DND-41 (cell line): ENCODE measurements around the gene DEK.

Source experiments
- ATAC-seq: fragments of 200-7000 bp; cut with Tn5 transposase; 3 replicates; pipeline ENCODE4 v1.9.1; 2021; ENCODE audit warnings: low read depth; ENCODE audit not compliant: insufficient read depth
- DNase-seq: peaks from one replicate; pipeline ENCODE4 v3.0.0-alpha.2; 2020
- H2AFZ ChIP-seq: 2 replicates; pipeline ENCODE4 v1.6.0; 2012; ENCODE audit warnings: low read depth, low read length
- H3K27ac ChIP-seq: 2 replicates; pipeline ENCODE4 v1.5.1; 2012; ENCODE audit warnings: low read length, inconsistent platforms
- H3K27me3 ChIP-seq: fragments of 200-600 bp; sonication (generic); 2 replicates; pipeline ENCODE4 v1.6.0; 2012; ENCODE audit warnings: low read length, mild to moderate bottlenecking, inconsistent platforms; ENCODE audit not compliant: insufficient read depth, poor library complexity
- H3K36me3 ChIP-seq: 2 replicates; pipeline ENCODE4 v1.5.1; 2012; ENCODE audit warnings: low read length, inconsistent platforms; ENCODE audit not compliant: insufficient read depth
- H3K4me1 ChIP-seq: 2 replicates; pipeline ENCODE4 v1.5.1; 2012; ENCODE audit warnings: mild to moderate bottlenecking, low read length; ENCODE audit not compliant: insufficient read depth
- H3K4me2 ChIP-seq: 2 replicates; pipeline ENCODE4 v1.6.0; 2012; ENCODE audit warnings: mild to moderate bottlenecking, moderate library complexity, low read length, inconsistent platforms; ENCODE audit not compliant: insufficient read depth
- H3K4me3 ChIP-seq, 2 experiments: fragments of 200-600 bp in 1 of 2; shearing (Covaris generic) in 1 of 2; 2 replicates each; pipeline ENCODE4 v1.5.1; 2012 to 2016; ENCODE audit warnings: inconsistent platforms in 2 of 2, low read length in 2 of 2, mild to moderate bottlenecking in 2 of 2, low read depth in 1 of 2, moderate library complexity in 1 of 2
- H3K79me2 ChIP-seq: 2 replicates; pipeline ENCODE4 v1.6.0; 2012; ENCODE audit warnings: low read length, inconsistent platforms; ENCODE audit not compliant: insufficient read depth
- H3K9ac ChIP-seq: 2 replicates; pipeline ENCODE4 v1.6.0; 2012; ENCODE audit warnings: low read depth, mild to moderate bottlenecking, inconsistent platforms, low read length, moderate library complexity
- H3K9me3 ChIP-seq: 2 replicates; pipeline ENCODE4 v1.5.1; 2012; ENCODE audit warnings: low read length, moderate library complexity, mild to moderate bottlenecking, inconsistent platforms; ENCODE audit not compliant: insufficient read depth, severe bottlenecking
- H4K20me1 ChIP-seq: 2 replicates; pipeline ENCODE4 v1.6.0; 2012; ENCODE audit warnings: low read length; ENCODE audit not compliant: insufficient read depth
- CTCF ChIP-seq: IDR thresholded peaks from 2 replicates; pipeline ENCODE4 v1.5.1; 2012; ENCODE audit warnings: borderline replicate concordance, low read length, moderate library complexity, mild to moderate bottlenecking; ENCODE audit not compliant: poor library complexity, severe bottlenecking; ENCODE audit errors: extremely low read depth
- EZH2 ChIP-seq: IDR thresholded peaks from 3 replicates; pipeline ENCODE4 v1.6.1; 2012; ENCODE audit warnings: borderline replicate concordance, low read depth, mild to moderate bottlenecking, moderate library complexity, low read length, inconsistent platforms; ENCODE audit not compliant: severe bottlenecking

The DEK gene

DNA sequence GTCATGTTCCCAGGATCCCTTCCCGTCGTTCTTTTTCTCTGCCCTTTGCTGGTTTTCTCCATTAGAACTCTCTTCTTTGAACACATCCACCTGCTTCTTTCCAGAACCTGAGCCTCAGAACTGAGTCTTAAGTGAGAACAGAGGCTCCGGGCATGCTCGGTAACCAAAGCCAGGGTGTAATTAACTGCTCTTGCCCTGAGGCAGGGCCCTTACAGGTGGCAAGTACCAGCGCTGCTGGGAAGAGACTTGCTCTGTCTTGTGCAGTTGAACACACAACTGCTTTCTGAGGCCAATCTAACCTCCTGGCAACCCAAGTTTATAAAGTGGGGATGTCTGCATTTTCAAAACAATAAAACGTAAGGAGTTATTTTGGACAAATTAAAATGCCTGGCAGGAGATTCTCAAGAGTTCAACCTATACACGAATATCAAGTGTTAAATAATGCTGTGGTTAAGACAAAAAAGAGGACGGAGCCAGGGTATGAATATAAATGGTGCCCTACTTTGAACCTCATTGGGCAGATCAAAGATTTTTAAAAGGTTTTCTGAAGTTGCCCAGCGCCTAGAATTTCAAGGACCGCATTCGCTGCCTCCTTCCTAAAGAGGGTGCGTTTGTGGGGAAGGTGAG lies 12.4 kb upstream of the DEK start:
- ATAC-seq = no peak
- Histone ChIP-seq H3K4me1 (no peaks in the 10 kb centered on the region), H2AFZ (no peak overlapping the region), H3K79me2 (no peaks in the 10 kb centered on the region), H3K9ac (no peak overlapping the region), H3K4me2 (no peak overlapping the region), H3K27me3 (peaks cover 7% of the 10 kb centered on the region), H4K20me1 (no peaks in the 10 kb centered on the region), H3K9me3 (no peaks in the 10 kb centered on the region), H3K4me3 (no peak overlapping the region), H3K36me3 (no peaks in the 10 kb centered on the region), H3K27ac (no peak overlapping the region)
- no peak for TF ChIP-seq CTCF
- TF ChIP-seq EZH2 = no peak
- no peak for DNase-seq

GRCh38 chr6:18270216-18270615 lies 5.9 kb upstream of the DEK start:
- no peaks in the 10 kb centered on the region; the same call in 1 of the 2 replicates for H4K20me1 ChIP-seq
- DNase-seq (no peak), ATAC-seq (no peak)
- peaks cover 10% of the 10 kb centered on the region for H3K9me3 ChIP-seq
- peaks cover 32% of the 10 kb centered on the region for H3K4me1 ChIP-seq
- peaks cover 7% of the 10 kb centered on the region; the same call in 1 of the 2 replicates for H3K36me3 ChIP-seq
- no peak overlapping the region for H3K27ac ChIP-seq
- TF ChIP-seq CTCF = no peak
- no peak for TF ChIP-seq EZH2
- H2AFZ ChIP-seq = no peak overlapping the region
- H3K9ac ChIP-seq = no peak overlapping the region
- H3K4me3 ChIP-seq = no peak overlapping the region
- peaks cover 6% of the 10 kb centered on the region for H3K79me2 ChIP-seq
- H3K27me3 ChIP-seq = no peaks in the 10 kb centered on the region
- 0 out of 2 replicates have a peak overlapping the region, but pooled peaks have one; percentile 53 for H3K4me2 ChIP-seq

DNA sequence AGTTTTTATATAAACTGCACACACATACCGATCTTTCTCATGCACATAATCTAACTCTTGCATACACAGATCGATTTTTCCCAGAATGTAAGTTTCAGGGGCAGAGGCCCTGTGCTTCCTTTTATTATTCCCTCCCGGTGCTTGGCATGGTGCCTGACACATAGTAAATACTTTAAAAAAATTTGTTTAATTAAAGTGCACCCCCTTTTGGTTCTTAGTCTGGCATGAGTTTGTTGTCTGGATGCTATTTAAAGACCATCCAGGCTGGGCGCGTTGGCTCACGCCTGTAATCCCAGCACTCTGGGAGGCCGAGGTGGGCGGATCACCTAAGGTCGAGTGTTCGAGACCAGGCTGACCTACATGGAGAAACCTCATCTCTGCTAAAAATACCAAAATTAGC lies 5.4 kb upstream of the DEK start:
- H3K4me1 ChIP-seq = peaks cover 35% of the 10 kb centered on the region
- peaks cover 11% of the 10 kb centered on the region for H3K9me3 ChIP-seq
- H3K27ac ChIP-seq = no peak overlapping the region
- no peak overlapping the region for H3K4me3 ChIP-seq
- DNase-seq (no peak), ATAC-seq (no peak)
- no peak overlapping the region for H3K9ac ChIP-seq
- TF ChIP-seq EZH2 (no peak), CTCF (no peak)
- H3K27me3 ChIP-seq = no peaks in the 10 kb centered on the region
- no peak overlapping the region for H2AFZ ChIP-seq
- H4K20me1 ChIP-seq = no peaks in the 10 kb centered on the region; the same call in 1 of the 2 replicates
- H3K79me2 ChIP-seq = peaks cover 11% of the 10 kb centered on the region
- H3K36me3 ChIP-seq = peaks cover 7% of the 10 kb centered on the region; the same call in 1 of the 2 replicates
- H3K4me2 ChIP-seq = peak overlapping the region; percentile 53
